ENCODE measurements around the gene ATG9A. TPM values are rescaled to one million over a fixed set of nuclear protein-coding genes. Genes with fewer than 3 reads are reported as not detected.

Gene ATG9A
- total and polyA plus RNA-seq, 4 donors = 22.5 to 49.1 (median 42.6) TPM

DNA sequence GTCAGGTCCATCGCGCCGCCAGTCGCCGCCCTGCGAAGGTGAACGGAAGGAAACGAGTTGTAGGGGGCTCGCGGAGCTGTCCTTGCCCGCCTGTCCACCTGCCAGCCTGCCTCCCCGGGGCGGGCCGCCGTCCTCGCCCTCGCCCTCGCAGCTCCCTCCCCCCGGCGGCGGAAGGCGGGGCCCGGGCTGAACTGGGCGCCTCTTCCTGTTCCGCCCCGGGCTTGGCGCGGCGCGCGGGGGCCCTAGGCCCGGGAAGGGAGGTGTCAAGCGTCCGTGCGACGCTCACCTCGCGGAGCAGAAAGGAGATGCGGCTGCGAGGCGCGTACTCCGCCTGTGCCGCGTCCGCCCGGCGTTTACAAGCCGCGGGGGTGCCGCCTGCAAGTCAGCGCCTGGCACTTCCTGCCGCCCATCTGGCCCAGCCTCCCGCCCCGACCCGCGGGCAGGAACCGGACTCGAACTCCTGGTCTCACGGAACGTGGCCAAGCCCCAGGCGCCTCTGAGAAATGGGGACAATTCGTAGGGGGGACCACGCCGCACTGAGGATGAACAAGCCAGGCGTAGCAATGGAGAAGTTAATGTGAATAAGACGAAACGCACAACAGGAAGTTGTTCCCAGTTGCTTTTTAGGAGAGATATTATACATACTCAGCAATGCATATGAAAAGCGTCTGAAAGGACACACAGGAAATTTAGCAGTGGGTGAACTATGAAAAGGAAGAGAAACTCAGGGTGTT is 52.5 kb downstream of the ATG9A start, which contains the start of gene CNPPD1:
CNPPD1 (minus strand) TSS at position 108 of the 734 bp plus-strand sequence; CDS start at position 11, 97 bp downstream.
- WGBS, 2 donors = 0 to 1% methylated on average over 52 to 69 of the region's 69 CpGs
- TF ChIP-seq, protein P1, sequence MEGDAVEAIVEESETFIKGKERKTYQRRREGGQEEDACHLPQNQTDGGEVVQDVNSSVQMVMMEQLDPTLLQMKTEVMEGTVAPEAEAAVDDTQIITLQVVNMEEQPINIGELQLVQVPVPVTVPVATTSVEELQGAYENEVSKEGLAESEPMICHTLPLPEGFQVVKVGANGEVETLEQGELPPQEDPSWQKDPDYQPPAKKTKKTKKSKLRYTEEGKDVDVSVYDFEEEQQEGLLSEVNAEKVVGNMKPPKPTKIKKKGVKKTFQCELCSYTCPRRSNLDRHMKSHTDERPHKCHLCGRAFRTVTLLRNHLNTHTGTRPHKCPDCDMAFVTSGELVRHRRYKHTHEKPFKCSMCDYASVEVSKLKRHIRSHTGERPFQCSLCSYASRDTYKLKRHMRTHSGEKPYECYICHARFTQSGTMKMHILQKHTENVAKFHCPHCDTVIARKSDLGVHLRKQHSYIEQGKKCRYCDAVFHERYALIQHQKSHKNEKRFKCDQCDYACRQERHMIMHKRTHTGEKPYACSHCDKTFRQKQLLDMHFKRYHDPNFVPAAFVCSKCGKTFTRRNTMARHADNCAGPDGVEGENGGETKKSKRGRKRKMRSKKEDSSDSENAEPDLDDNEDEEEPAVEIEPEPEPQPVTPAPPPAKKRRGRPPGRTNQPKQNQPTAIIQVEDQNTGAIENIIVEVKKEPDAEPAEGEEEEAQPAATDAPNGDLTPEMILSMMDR (IDR thresholded peaks at IDR 0.05; ENCODE audit: control extremely low read depth, extremely low read depth) = no peak
- peak within 1 kb of the TSS; percentile 57 to 84 for H3K9ac ChIP-seq (ENCODE audit: insufficient read depth in 1 of 2, low read length in 2 of 2)
- H3K4me3 ChIP-seq = peak within 1 kb of the TSS; percentile 79
- peaks cover 21 to 48% (median 29%) of the 10 kb centered on the region in 4 donors for H3K36me3 ChIP-seq (ENCODE audit: control insufficient read depth in 4 of 4, insufficient read depth in 4 of 4, low read length in 4 of 4)
- peaks cover 3 to 23% (median 8%) of the 10 kb centered on the region in 5 donors for H3K4me1 ChIP-seq (ENCODE audit: control insufficient read depth in 5 of 5, insufficient read depth in 5 of 5, low read length in 5 of 5)
- H3K27me3 ChIP-seq (ENCODE audit: control insufficient read depth in 3 of 3, insufficient read depth in 3 of 3, low read length in 2 of 3) = no peaks in the 10 kb centered on the region
- no peaks in the 10 kb centered on the region for H3K9me3 ChIP-seq (ENCODE audit: control insufficient read depth in 4 of 4, insufficient read depth in 3 of 4, low read length in 3 of 4)
- ATAC-seq (ENCODE audit: insufficient read depth, low FRiP score) (peak; percentile 88), DNase-seq (peak; percentile 78 to 88 (median 81))
- H3K27ac ChIP-seq (ENCODE audit: low read depth in 1 of 2, low read length in 1 of 2) = peak within 1 kb of the TSS; percentile 98 to 100

GRCh38 chr2:219175928-219176817 is 53.3 kb downstream of the ATG9A start:
- H3K9ac ChIP-seq (ENCODE audit: insufficient read depth in 1 of 2, low read length in 2 of 2) = peak overlapping the region; percentile 57 to 79
- TF ChIP-seq, protein P1 (IDR thresholded peaks at IDR 0.05; ENCODE audit: control extremely low read depth, extremely low read depth) = no peak
- H3K4me1 ChIP-seq (ENCODE audit: control insufficient read depth in 5 of 5, insufficient read depth in 5 of 5, low read length in 5 of 5) = peaks cover 3 to 23% (median 8%) of the 10 kb centered on the region in 5 donors
- H3K9me3 ChIP-seq (ENCODE audit: control insufficient read depth in 4 of 4, insufficient read depth in 3 of 4, low read length in 3 of 4) = no peaks in the 10 kb centered on the region
- H3K27me3 ChIP-seq (ENCODE audit: control insufficient read depth in 3 of 3, insufficient read depth in 3 of 3, low read length in 2 of 3) = no peaks in the 10 kb centered on the region
- peak; percentile 5 for ATAC-seq (ENCODE audit: insufficient read depth, low FRiP score)
- WGBS, 2 donors = 2 to 3% methylated on average over 37 to 45 of the region's 45 CpGs
- peak overlapping the region; percentile 79 for H3K4me3 ChIP-seq
- peak overlapping the region; percentile 98 to 99 for H3K27ac ChIP-seq (ENCODE audit: low read depth in 1 of 2, low read length in 1 of 2)
- H3K36me3 ChIP-seq (ENCODE audit: control insufficient read depth in 4 of 4, insufficient read depth in 4 of 4, low read length in 4 of 4) = peaks cover 15 to 41% (median 23%) of the 10 kb centered on the region in 4 donors
- DNase-seq = peak in 2 of 3 donors; percentile 47 to 49

GRCh38 chr2:219175486-219175885 is 54.0 kb downstream of the ATG9A start:
- WGBS, 2 donors = 86 to 91% methylated on average over 7 of the region's 7 CpGs
- H3K4me1 ChIP-seq (ENCODE audit: control insufficient read depth in 5 of 5, insufficient read depth in 5 of 5, low read length in 5 of 5) = peaks cover 3 to 23% (median 8%) of the 10 kb centered on the region in 5 donors
- peak overlapping the region in 1 of 2 donors; percentile 98 for H3K27ac ChIP-seq (ENCODE audit: low read depth in 1 of 2, low read length in 1 of 2)
- H3K9ac ChIP-seq (ENCODE audit: insufficient read depth in 1 of 2, low read length in 2 of 2) = peak overlapping the region in 1 of 2 donors; percentile 79
- no peaks in the 10 kb centered on the region for H3K27me3 ChIP-seq (ENCODE audit: control insufficient read depth in 3 of 3, insufficient read depth in 3 of 3, low read length in 2 of 3)
- no peak for DNase-seq
- H3K9me3 ChIP-seq (ENCODE audit: control insufficient read depth in 4 of 4, insufficient read depth in 3 of 4, low read length in 3 of 4) = no peaks in the 10 kb centered on the region
- H3K36me3 ChIP-seq (ENCODE audit: control insufficient read depth in 4 of 4, insufficient read depth in 4 of 4, low read length in 4 of 4) = peaks cover 13 to 34% (median 16%) of the 10 kb centered on the region in 4 donors
- no peak for ATAC-seq (ENCODE audit: insufficient read depth, low FRiP score)
- H3K4me3 ChIP-seq = no peak overlapping the region
- TF ChIP-seq, protein P1 (IDR thresholded peaks at IDR 0.05; ENCODE audit: control extremely low read depth, extremely low read depth) = no peak
